Measurements from ENCODE around the gene PDXP. TPM values are rescaled to one million over a fixed set of nuclear protein-coding genes. Genes with fewer than 3 reads are reported as not detected.
A peak's percentile ranks its signal among the peaks of the same experiment; 100 is the strongest.

PDXP gene
- total and polyA plus RNA-seq, 9 of the 15 experiments (the other 6 are each of a cell fraction or from before 2014, with no cell fraction given) = 7.9 to 54.2 (median 38.8) TPM

- TF ChIP-seq MAZ (CRISPR knock-in tag; conservative IDR thresholded peaks at IDR 0.05 in 1 of 2, IDR thresholded peaks at IDR 0.05 in 1 of 2) = 0 out of 4 replicates have a peak, but pooled peaks of 1 of the 2 experiments have one; percentile 28
- TF ChIP-seq EHMT2 (IDR thresholded peaks at IDR 0.05) = no peak
- TF ChIP-seq RBM22 (IDR thresholded peaks at IDR 0.05; ENCODE audit: low read depth, low read length, poor library complexity, severe bottlenecking) = no peak
- TF ChIP-seq RFX5 (IDR thresholded peaks at IDR 0.05; ENCODE audit: low read depth, low read length) = no peak
- TF ChIP-seq RBBP5 (IDR thresholded peaks at IDR 0.05; ENCODE audit: borderline replicate concordance, insufficient read depth, low read length, poor library complexity, severe bottlenecking) = no peak
- TF ChIP-seq ZC3H11A (IDR thresholded peaks at IDR 0.05; ENCODE audit: low read depth, low read length) = no peak
- TF ChIP-seq ZBTB33 (CRISPR knock-in tag; IDR thresholded peaks at IDR 0.05) = peak; percentile 42; the same call in 1 of the 2 replicates
- TF ChIP-seq NFYB (IDR thresholded peaks at IDR 0.05; ENCODE audit: extremely low read depth, insufficient read length) = no peak
- TF ChIP-seq FOXJ2 (tag; IDR thresholded peaks at IDR 0.05) = no peak
- no peak for TF ChIP-seq ETV5 (CRISPR knock-in tag; IDR thresholded peaks at IDR 0.05; ENCODE audit: low read depth)
- no peak for TF ChIP-seq KLF6 (CRISPR knock-in tag; IDR thresholded peaks at IDR 0.05; ENCODE audit: borderline replicate concordance)
- TF ChIP-seq GTF2E2 (tag; IDR thresholded peaks at IDR 0.05) = no peak
- TF ChIP-seq GATAD2A (IDR thresholded peaks at IDR 0.05) = no peak
- TF ChIP-seq MTA2 (IDR thresholded peaks at IDR 0.05; ENCODE audit: low read depth) = no peak
- TF ChIP-seq SOX6 (IDR thresholded peaks at IDR 0.05) = no peak
- TF ChIP-seq GTF2F1 (IDR thresholded peaks at IDR 0.05; ENCODE audit: low read depth, low read length) = no peak
- no peak for TF ChIP-seq CBFB (CRISPR knock-in tag; IDR thresholded peaks at IDR 0.05)
- TF ChIP-seq RAD21 (CRISPR knock-in tag; conservative IDR thresholded peaks at IDR 0.05 in 1 of 2, IDR thresholded peaks at IDR 0.05 in 1 of 2) = peak in 1 of 2 experiments; percentile 40; a peak in 2 of 4 replicates
- TF ChIP-seq ZBTB2 (IDR thresholded peaks at IDR 0.05) = no peak
- TF ChIP-seq GTF2B (IDR thresholded peaks at IDR 0.05; ENCODE audit: extremely low read depth, insufficient read length) = no peak
- TF ChIP-seq TBP (optimal IDR thresholded peaks at IDR 0.05; ENCODE audit: low read depth, low read length) = no peak
Measured at GRCh38 chr22:37696657-37697537, 38.4 kb downstream of the PDXP start, which contains the start of gene TRIOBP (continued).
